Measurements from ENCODE around the gene MUC21.

DNA sequence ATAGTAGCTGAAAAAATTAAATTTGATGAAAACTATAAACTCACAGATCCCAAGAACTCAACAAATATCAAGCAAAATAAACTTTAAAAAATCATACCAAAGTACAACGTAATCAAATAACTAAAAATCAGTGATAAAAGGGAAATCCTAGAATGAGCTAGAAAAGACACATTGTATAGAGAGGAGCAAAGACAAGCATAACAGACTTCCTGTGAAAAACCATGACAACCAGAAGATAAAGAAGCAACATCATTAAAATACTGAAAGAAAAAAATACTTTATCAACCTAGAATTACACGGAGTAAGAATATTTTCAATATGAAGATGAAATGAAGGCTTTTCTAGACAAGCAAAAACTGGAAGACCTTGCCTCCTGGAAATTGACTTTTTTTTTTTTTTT, 36.5 kb downstream of the MUC21 start:
- TF ChIP-seq POLR2AphosphoS5 (IDR thresholded peaks at IDR 0.05): no peak
- TF ChIP-seq, protein P1, sequence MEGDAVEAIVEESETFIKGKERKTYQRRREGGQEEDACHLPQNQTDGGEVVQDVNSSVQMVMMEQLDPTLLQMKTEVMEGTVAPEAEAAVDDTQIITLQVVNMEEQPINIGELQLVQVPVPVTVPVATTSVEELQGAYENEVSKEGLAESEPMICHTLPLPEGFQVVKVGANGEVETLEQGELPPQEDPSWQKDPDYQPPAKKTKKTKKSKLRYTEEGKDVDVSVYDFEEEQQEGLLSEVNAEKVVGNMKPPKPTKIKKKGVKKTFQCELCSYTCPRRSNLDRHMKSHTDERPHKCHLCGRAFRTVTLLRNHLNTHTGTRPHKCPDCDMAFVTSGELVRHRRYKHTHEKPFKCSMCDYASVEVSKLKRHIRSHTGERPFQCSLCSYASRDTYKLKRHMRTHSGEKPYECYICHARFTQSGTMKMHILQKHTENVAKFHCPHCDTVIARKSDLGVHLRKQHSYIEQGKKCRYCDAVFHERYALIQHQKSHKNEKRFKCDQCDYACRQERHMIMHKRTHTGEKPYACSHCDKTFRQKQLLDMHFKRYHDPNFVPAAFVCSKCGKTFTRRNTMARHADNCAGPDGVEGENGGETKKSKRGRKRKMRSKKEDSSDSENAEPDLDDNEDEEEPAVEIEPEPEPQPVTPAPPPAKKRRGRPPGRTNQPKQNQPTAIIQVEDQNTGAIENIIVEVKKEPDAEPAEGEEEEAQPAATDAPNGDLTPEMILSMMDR (IDR thresholded peaks at IDR 0.05): no peak

All from gastroesophageal sphincter (tissue), 3 donors.